ENCODE measurements around the gene NPLOC4.
A peak's percentile ranks its signal among the peaks of the same experiment; 100 is the strongest.

The NPLOC4 gene

GRCh38 chr17:81540676-81541027 lies 96.3 kb downstream of the NPLOC4 start:
- Histone ChIP-seq H3K4me3 (ENCODE audit: low read depth, low read length) (no peak overlapping the region), H3K27ac (ENCODE audit: extremely low read depth, low read depth, low read length) (no peak overlapping the region), H3K9me3 (ENCODE audit: control insufficient read depth, insufficient read depth, low read depth, low read length) (no peaks in the 10 kb centered on the region), H3K4me1 (ENCODE audit: control insufficient read depth, insufficient read depth, low read length) (no peaks in the 10 kb centered on the region), H3K36me3 (ENCODE audit: control insufficient read depth in 2 of 2, insufficient read depth in 1 of 2, low read length in 2 of 2) (peaks cover 0 to 66% of the 10 kb centered on the region in 2 experiments; a peak in 2 of 3 replicates)
- TF ChIP-seq ZNF600 (tag by site-specific recombination; IDR thresholded peaks at IDR 0.05), result peak; percentile 73
- no peak for TF ChIP-seq ZBTB21 (tag by site-specific recombination; IDR thresholded peaks at IDR 0.05)
- no peak for TF ChIP-seq ZNF76 (tag by site-specific recombination; IDR thresholded peaks at IDR 0.05; ENCODE audit: borderline replicate concordance, low read depth)
- TF ChIP-seq SCRT2 (tag by site-specific recombination; IDR thresholded peaks at IDR 0.05), result 0 out of 2 replicates have a peak, but pooled peaks have one; percentile 9
- TF ChIP-seq ZNF707 (tag by site-specific recombination; IDR thresholded peaks at IDR 0.05), result no peak
- ChIA-PET POLR2A (interaction anchor here (0.7 to 1.0 kb wide), 2 partner anchors 12 to 28 kb away, joined by 3 to 4 read pairs; partner anchors contain the start of genes ACTG1 and FAAP100), CTCF (interaction anchor here (1.4 kb wide), 1 partner anchor 60 kb away, joined by 3 read pairs; no protein-coding TSS in a partner anchor)

- TF ChIP-seq ZNF558 (tag by site-specific recombination; IDR thresholded peaks at IDR 0.05) (no peak), ZNF354C (tag by site-specific recombination; IDR thresholded peaks at IDR 0.05; ENCODE audit: borderline replicate concordance, low read depth) (no peak), WT1 (tag by site-specific recombination; IDR thresholded peaks at IDR 0.05) (no peak), HOXC10 (CRISPR knock-in tag; IDR thresholded peaks at IDR 0.05) (no peak), ZEB2 (tag by site-specific recombination; IDR thresholded peaks at IDR 0.05) (no peak), ZBTB1 (tag by site-specific recombination; IDR thresholded peaks at IDR 0.05) (no peak), ZFP37 (tag by site-specific recombination; IDR thresholded peaks at IDR 0.05) (no peak), GLIS2 (tag by site-specific recombination; IDR thresholded peaks at IDR 0.05) (no peak), ZNF239 (tag by site-specific recombination; IDR thresholded peaks at IDR 0.05) (no peak), PATZ1 (tag by site-specific recombination; IDR thresholded peaks at IDR 0.05) (0 out of 2 replicates have a peak, but pooled peaks have one; percentile 24), BCL6B (tag by site-specific recombination; IDR thresholded peaks at IDR 0.05) (no peak), SP7 (tag by site-specific recombination; IDR thresholded peaks at IDR 0.05) (no peak), ZNF600 (tag by site-specific recombination; IDR thresholded peaks at IDR 0.05) (no peak), ZNF645 (tag by site-specific recombination; IDR thresholded peaks at IDR 0.05) (no peak), ZNF169 (tag by site-specific recombination; IDR thresholded peaks at IDR 0.05) (no peak), HIC1 (tag by site-specific recombination; IDR thresholded peaks at IDR 0.05) (peak; percentile 54; the same call in 1 of the 2 replicates), ZNF223 (tag by site-specific recombination; IDR thresholded peaks at IDR 0.05) (no peak)
- CTCF ChIA-PET, result interaction anchor here (1.4 kb wide), 1 partner anchor 61 kb away, joined by 3 read pairs; no protein-coding TSS in a partner anchor
- Histone ChIP-seq H3K4me1 (ENCODE audit: control insufficient read depth, insufficient read depth, low read length) (no peaks in the 10 kb centered on the region), H3K9me3 (ENCODE audit: control insufficient read depth, insufficient read depth, low read depth, low read length) (no peaks in the 10 kb centered on the region), H3K36me3 (ENCODE audit: control insufficient read depth in 2 of 2, insufficient read depth in 1 of 2, low read length in 2 of 2) (peaks cover 0 to 61% of the 10 kb centered on the region in 2 experiments; a peak in 2 of 3 replicates), H3K4me3 (ENCODE audit: low read depth, low read length) (no peak overlapping the region), H3K27ac (ENCODE audit: extremely low read depth, low read depth, low read length) (no peak overlapping the region)
- POLR2A ChIA-PET, result interaction anchor here (0.7 to 1.0 kb wide), 2 partner anchors 12 to 27 kb away, joined by 3 to 4 read pairs; partner anchors contain the start of genes ACTG1 and FAAP100
These were observed 96.8 kb downstream of the NPLOC4 start for GRCh38 chr17:81539961-81540675.

All from HEK293 (cell line).